HG03196 (cell line): Measurements from ENCODE around the gene CLCF1.

Experiments used
- ATAC-seq: cut with Tn5 transposase; IDR thresholded peaks from one replicate; pipeline ENCODE4 v1.9.1; 2021; ENCODE audit not compliant: unreplicated experiment

CLCF1 gene

GRCh38 chr11:67376063-67376820 is 2.8 kb upstream of the CLCF1 start:
- ATAC-seq, result no peak

- ATAC-seq, result no peak
Observed at GRCh38 chr11:67375320-67376055, 2.1 kb upstream of the CLCF1 start.

GRCh38 chr11:67374571-67375281 is 1.3 kb upstream of the CLCF1 start:
- no peak for ATAC-seq

GRCh38 chr11:67373648-67374570 is 511 bp upstream of the CLCF1 start:
- no peak for ATAC-seq

- ATAC-seq, result no peak
Observed at GRCh38 chr11:67372321-67372992, 941 bp downstream of the CLCF1 start.

GRCh38 chr11:67371911-67372320 is 1.5 kb downstream of the CLCF1 start:
- no peak for ATAC-seq

- no peak for ATAC-seq
Observed at GRCh38 chr11:67371189-67371910, 2.0 kb downstream of the CLCF1 start.

GRCh38 chr11:67370351-67371076 is 2.9 kb downstream of the CLCF1 start:
- no peak for ATAC-seq

GRCh38 chr11:67369801-67370284 is 3.6 kb downstream of the CLCF1 start:
- ATAC-seq, result no peak

- ATAC-seq, result no peak
Observed at GRCh38 chr11:67369275-67369674, 4.1 kb downstream of the CLCF1 start.

- no peak for ATAC-seq
Observed at GRCh38 chr11:67368621-67369020, 4.8 kb downstream of the CLCF1 start.

- ATAC-seq, result no peak
Observed at GRCh38 chr11:67367761-67368227, 5.6 kb downstream of the CLCF1 start.

- no peak for ATAC-seq
Observed at GRCh38 chr11:67366961-67367760, 6.2 kb downstream of the CLCF1 start.

- ATAC-seq, result no peak
Observed at GRCh38 chr11:67366546-67366945, 6.9 kb downstream of the CLCF1 start.

GRCh38 chr11:67365736-67366444 is 7.5 kb downstream of the CLCF1 start:
- ATAC-seq, result no peak

- no peak for ATAC-seq
Observed at GRCh38 chr11:67364783-67365722, 8.3 kb downstream of the CLCF1 start.
